Astrocyte (in vitro differentiated cells and primary cell): Measurements from ENCODE around the gene ALDH1L1. TPM values are rescaled to one million over a fixed set of nuclear protein-coding genes. Genes with fewer than 3 reads are reported as not detected.

Experiments used
- DNase-seq: peaks from one replicate; pipeline ENCODE4 v3.0.0-alpha.2; 2010; ENCODE audit warnings: low read depth
- FAIRE-seq: peaks from 2 replicates; lab custom pipeline; 2011; peaks lifted over from hg19 to GRCh38; lab: Jason Lieb, UNC
- H2AFZ ChIP-seq: 2 replicates; pipeline ENCODE4 v1.6.0; 2012; ENCODE audit warnings: low read depth, low read length, inconsistent platforms
- H3K27ac ChIP-seq: 2 replicates; pipeline ENCODE4 v1.5.1; 2011; ENCODE audit warnings: low read depth, low read length, inconsistent platforms
- H3K27me3 ChIP-seq: 2 replicates; pipeline ENCODE4 v1.6.0; 2011; ENCODE audit warnings: low read length, inconsistent platforms; ENCODE audit not compliant: insufficient read depth
- H3K36me3 ChIP-seq: 2 replicates; pipeline ENCODE4 v1.5.1; 2011; ENCODE audit warnings: low read length, inconsistent platforms; ENCODE audit not compliant: insufficient read depth
- H3K4me1 ChIP-seq: 2 replicates; pipeline ENCODE4 v1.5.1; 2011; ENCODE audit warnings: low read length, inconsistent platforms; ENCODE audit not compliant: insufficient read depth
- H3K4me2 ChIP-seq: 2 replicates; pipeline ENCODE4 v1.6.0; 2012; ENCODE audit warnings: low read length, inconsistent platforms
- H3K4me3 ChIP-seq: 2 replicates; pipeline ENCODE4 v1.5.1; 2011; ENCODE audit warnings: low read depth, mild to moderate bottlenecking, low read length, inconsistent platforms; ENCODE audit not compliant: insufficient read depth
- H3K79me2 ChIP-seq: 2 replicates; pipeline ENCODE4 v1.6.0; 2012; ENCODE audit warnings: mild to moderate bottlenecking, low read length, inconsistent platforms; ENCODE audit not compliant: insufficient read depth
- H3K9ac ChIP-seq: 2 replicates; pipeline ENCODE4 v1.6.0; 2012; ENCODE audit warnings: mild to moderate bottlenecking, low read length, inconsistent platforms
- H3K9me3 ChIP-seq: 2 replicates; pipeline ENCODE4 v1.5.1; 2012; ENCODE audit warnings: low read depth, mild to moderate bottlenecking, low read length, inconsistent platforms; ENCODE audit not compliant: insufficient read depth
- H4K20me1 ChIP-seq: 2 replicates; pipeline ENCODE4 v1.6.0; 2012; ENCODE audit warnings: low read length, inconsistent platforms; ENCODE audit not compliant: insufficient read depth
- H3K27ac Mint-ChIP-seq: one replicate; pipeline ENCODE4 v1.8.0; 2021; ENCODE audit warnings: mild to moderate bottlenecking, mixed read lengths; ENCODE audit not compliant: unreplicated experiment
- H3K27me3 Mint-ChIP-seq: one replicate; pipeline ENCODE4 v1.8.0; 2021; ENCODE audit warnings: low read depth, mixed read lengths; ENCODE audit not compliant: unreplicated experiment
- H3K36me3 Mint-ChIP-seq: one replicate; pipeline ENCODE4 v1.8.0; 2021; ENCODE audit warnings: low read depth, mixed read lengths; ENCODE audit not compliant: unreplicated experiment
- H3K4me1 Mint-ChIP-seq: one replicate; pipeline ENCODE4 v1.8.0; 2021; ENCODE audit warnings: low read depth, mixed read lengths; ENCODE audit not compliant: unreplicated experiment
- H3K4me3 Mint-ChIP-seq: one replicate; pipeline ENCODE4 v1.8.0; 2021; ENCODE audit warnings: mild to moderate bottlenecking, moderate library complexity, mixed read lengths; ENCODE audit not compliant: unreplicated experiment
- H3K9me3 Mint-ChIP-seq: one replicate; pipeline ENCODE4 v1.8.0; 2021; ENCODE audit warnings: mild to moderate bottlenecking, mixed read lengths; ENCODE audit not compliant: unreplicated experiment
- CTCF ChIP-seq: IDR thresholded peaks from 2 replicates; pipeline ENCODE4 v1.5.1; 2011; ENCODE audit warnings: low read depth, mild to moderate bottlenecking, inconsistent platforms, low read length, moderate library complexity; ENCODE audit not compliant: insufficient read depth
- EZH2 ChIP-seq: IDR thresholded peaks from 2 replicates; pipeline ENCODE4 v1.6.1; 2012; ENCODE audit warnings: mild to moderate bottlenecking, low read length, inconsistent platforms; ENCODE audit not compliant: insufficient read depth
- total RNA-seq: library from RNA; stranded (reverse); gene quantifications from 2 replicates; pipeline ENCODE4 v1.2.1, GENCODE V29; 2021

The ALDH1L1 gene
- total RNA-seq, 1 donor from 2014 or later: not detected

GRCh38 chr3:126199256-126199655 lies 18.9 kb upstream of the ALDH1L1 start:
- no peak for FAIRE-seq
- H3K27ac Mint-ChIP-seq: no peak overlapping the region

GRCh38 chr3:126197854-126198584 lies 17.6 kb upstream of the ALDH1L1 start:
- H3K27ac ChIP-seq: no peak overlapping the region
- Mint-ChIP-seq H3K36me3 (no peaks in the 10 kb centered on the region), H3K4me3 (no peak overlapping the region), H3K27me3 (no peaks in the 10 kb centered on the region), H3K9me3 (peaks cover 7% of the 10 kb centered on the region), H3K4me1 (no peaks in the 10 kb centered on the region), H3K27ac (no peak overlapping the region)
- no peak overlapping the region for H3K4me2 ChIP-seq
- FAIRE-seq: no peak
- H3K36me3 ChIP-seq: no peaks in the 10 kb centered on the region
- H3K27me3 ChIP-seq: no peaks in the 10 kb centered on the region
- no peak overlapping the region for H3K4me3 ChIP-seq
- H3K4me1 ChIP-seq: no peaks in the 10 kb centered on the region
- no peaks in the 10 kb centered on the region for H3K79me2 ChIP-seq
- H2AFZ ChIP-seq: no peak overlapping the region
- peak; percentile 74 for TF ChIP-seq CTCF
- no peak for TF ChIP-seq EZH2
- no peaks in the 10 kb centered on the region for H4K20me1 ChIP-seq
- no peak overlapping the region for H3K9ac ChIP-seq
- no peaks in the 10 kb centered on the region for H3K9me3 ChIP-seq
- DNase-seq: peak; percentile 21

More at GRCh38 chr3:126199256-126199655, 18.9 kb upstream of the ALDH1L1 start:
- Mint-ChIP-seq H3K4me1 (no peaks in the 10 kb centered on the region), H3K4me3 (no peak overlapping the region), H3K27me3 (peaks cover 4% of the 10 kb centered on the region), H3K36me3 (no peaks in the 10 kb centered on the region), H3K9me3 (peaks cover 7% of the 10 kb centered on the region)
- no peak overlapping the region for H3K27ac ChIP-seq
- no peaks in the 10 kb centered on the region for H3K4me1 ChIP-seq
- no peaks in the 10 kb centered on the region for H3K27me3 ChIP-seq
- H2AFZ ChIP-seq: no peak overlapping the region
- no peak overlapping the region for H3K4me2 ChIP-seq
- no peaks in the 10 kb centered on the region for H3K9me3 ChIP-seq
- no peaks in the 10 kb centered on the region for H3K79me2 ChIP-seq
- no peak for TF ChIP-seq EZH2
- no peak for TF ChIP-seq CTCF
- no peaks in the 10 kb centered on the region for H3K36me3 ChIP-seq
- DNase-seq: no peak
- H3K9ac ChIP-seq: no peak overlapping the region
- no peak overlapping the region for H3K4me3 ChIP-seq
- H4K20me1 ChIP-seq: no peaks in the 10 kb centered on the region

DNA sequence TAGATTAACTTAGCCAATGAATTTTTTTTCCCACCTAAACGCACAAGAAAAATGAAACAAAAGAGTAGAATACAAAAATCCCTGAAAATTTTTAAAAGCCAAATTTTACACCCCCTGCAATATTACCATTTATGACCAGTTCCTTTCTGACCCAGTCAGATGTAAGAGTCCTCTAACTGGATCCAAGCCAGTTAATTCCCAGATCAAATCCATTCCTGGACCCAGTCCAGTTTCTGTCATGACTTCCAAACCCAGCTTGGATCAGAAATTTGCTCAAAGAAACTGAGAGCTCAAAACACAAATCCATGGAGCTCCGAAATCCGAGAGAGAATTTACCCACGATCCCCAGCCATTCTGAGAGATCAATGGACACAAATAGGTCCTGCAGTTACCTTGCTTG lies 17.0 kb upstream of the ALDH1L1 start:
- H3K27me3 ChIP-seq: no peaks in the 10 kb centered on the region
- no peaks in the 10 kb centered on the region for H3K9me3 ChIP-seq
- Mint-ChIP-seq H3K4me1 (no peaks in the 10 kb centered on the region), H3K27ac (no peak overlapping the region), H3K4me3 (no peak overlapping the region), H3K27me3 (no peaks in the 10 kb centered on the region), H3K9me3 (peaks cover 7% of the 10 kb centered on the region), H3K36me3 (no peaks in the 10 kb centered on the region)
- FAIRE-seq (no peak), DNase-seq (no peak)
- no peak overlapping the region for H3K27ac ChIP-seq
- no peak overlapping the region for H3K4me3 ChIP-seq
- no peak overlapping the region for H3K9ac ChIP-seq
- H3K79me2 ChIP-seq: no peaks in the 10 kb centered on the region
- no peaks in the 10 kb centered on the region for H4K20me1 ChIP-seq
- H2AFZ ChIP-seq: no peak overlapping the region
- no peak for TF ChIP-seq CTCF
- TF ChIP-seq EZH2: no peak
- no peaks in the 10 kb centered on the region for H3K36me3 ChIP-seq
- no peak overlapping the region for H3K4me2 ChIP-seq
- no peaks in the 10 kb centered on the region for H3K4me1 ChIP-seq
